Upper lobe of right lung (tissue), 1 donor: Measurements from ENCODE around the gene AHDC1. TPM values are rescaled to one million over a fixed set of nuclear protein-coding genes. Genes with fewer than 3 reads are reported as not detected.

Experiments
- ATAC-seq: fragments of 200-7000 bp; cut with Tn5 transposase; one replicate; pipeline ENCODE4 v1.9.1; 2020; ENCODE audit warnings: mild to moderate bottlenecking, moderate library complexity
- DNase-seq: peaks from one replicate; pipeline ENCODE4 v3.0.0-alpha.2; 2020
- H3K27ac ChIP-seq: fragments of 200-600 bp; one replicate; pipeline ENCODE4 v1.8.0; 2022
- H3K27me3 ChIP-seq: fragments of 200-600 bp; one replicate; pipeline ENCODE4 v1.8.0; 2022; ENCODE audit warnings: mild to moderate bottlenecking
- H3K36me3 ChIP-seq: fragments of 200-600 bp; one replicate; pipeline ENCODE4 v1.8.0; 2022
- H3K4me1 ChIP-seq: fragments of 200-600 bp; one replicate; pipeline ENCODE4 v1.8.0; 2022
- H3K4me3 ChIP-seq: fragments of 200-600 bp; one replicate; pipeline ENCODE4 v1.8.0; 2022; ENCODE audit warnings: mild to moderate bottlenecking
- H3K9me3 ChIP-seq: fragments of 200-600 bp; one replicate; pipeline ENCODE4 v1.8.0; 2022
- CTCF ChIP-seq: fragments of 200-600 bp; IDR thresholded peaks from one replicate; pipeline ENCODE4 v1.8.0; 2022; ENCODE audit warnings: antibody characterized with exemption
- intact Hi-C: fragments of 100-400 bp; cut with DNase I; formaldehyde crosslinking; loops from one replicate; pipeline ENCODE4 v1.11.0; 2022
- total RNA-seq: library from RNA; stranded (reverse); fragmentation: NEBNext Ultra II Directional; extraction: Animal tissue kit (Norgen Biotek cat#: 25700); gene quantifications from one replicate; pipeline ENCODE4 v1.2.1, GENCODE V29; 2021
- donor health status: DM: no; HTN: yes; CAD: no; lungs with severe emphysema.

AHDC1 gene
- total RNA-seq, 1 donor from 2014 or later = 34.2 TPM

- ATAC-seq = no peak
- intact Hi-C loops = no loop called here
Observed at GRCh38 chr1:27615346-27616192, 11.6 kb upstream of the AHDC1 start.

GRCh38 chr1:27614625-27615344, 10.8 kb upstream of the AHDC1 start:
- Histone ChIP-seq H3K27me3 (no peaks in the 10 kb centered on the region), H3K27ac (no peak overlapping the region), H3K36me3 (no peaks in the 10 kb centered on the region), H3K4me3 (no peak overlapping the region), H3K4me1 (peaks cover 12% of the 10 kb centered on the region), H3K9me3 (no peaks in the 10 kb centered on the region)
- intact Hi-C loops = no loop called here
- ATAC-seq (no peak), DNase-seq (no peak)
- TF ChIP-seq CTCF = no peak

More at GRCh38 chr1:27615346-27616192, 11.6 kb upstream of the AHDC1 start:
- Histone ChIP-seq H3K27ac (no peak overlapping the region), H3K4me3 (no peak overlapping the region), H3K36me3 (no peaks in the 10 kb centered on the region), H3K27me3 (no peaks in the 10 kb centered on the region), H3K9me3 (no peaks in the 10 kb centered on the region), H3K4me1 (peaks cover 12% of the 10 kb centered on the region)
- no peak for TF ChIP-seq CTCF
- DNase-seq = no peak

- DNase-seq = no peak
Observed at GRCh38 chr1:27614043-27614624, 10.2 kb upstream of the AHDC1 start.

GRCh38 chr1:27612718-27613117, 8.8 kb upstream of the AHDC1 start:
- Histone ChIP-seq H3K27me3 (no peaks in the 10 kb centered on the region), H3K36me3 (no peaks in the 10 kb centered on the region), H3K4me1 (peaks cover 13% of the 10 kb centered on the region), H3K9me3 (no peaks in the 10 kb centered on the region), H3K27ac (no peak overlapping the region), H3K4me3 (no peak overlapping the region)
- DNase-seq (no peak), ATAC-seq (no peak)
- TF ChIP-seq CTCF = no peak
- intact Hi-C loops = no loop called here

More at GRCh38 chr1:27614043-27614624, 10.2 kb upstream of the AHDC1 start:
- no peak for ATAC-seq
- peaks cover 13% of the 10 kb centered on the region for H3K4me1 ChIP-seq
- no peak overlapping the region for H3K4me3 ChIP-seq
- no peak overlapping the region for H3K27ac ChIP-seq
- no peaks in the 10 kb centered on the region for H3K36me3 ChIP-seq
- TF ChIP-seq CTCF = no peak
- no peaks in the 10 kb centered on the region for H3K9me3 ChIP-seq
- H3K27me3 ChIP-seq = no peaks in the 10 kb centered on the region
- intact Hi-C loops = no loop called here

DNA sequence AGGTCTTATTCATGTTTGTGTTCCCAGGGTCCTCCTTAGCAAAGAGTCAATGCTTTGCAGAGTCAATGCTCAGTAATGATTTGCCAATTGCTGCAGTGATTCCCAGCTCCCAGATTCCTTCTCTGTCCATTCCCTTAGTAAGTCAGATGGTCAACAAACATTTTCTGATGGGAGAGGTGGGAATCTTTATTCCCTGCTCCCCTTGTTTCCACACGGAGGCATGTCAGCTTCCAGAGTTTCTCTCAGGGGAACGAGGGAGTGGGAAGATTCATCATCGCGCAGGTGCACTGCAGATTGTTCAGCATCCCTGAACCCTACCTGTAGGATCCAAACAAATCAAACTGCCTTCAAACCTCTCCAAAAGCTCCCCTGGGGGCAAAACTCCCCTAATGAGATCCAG, 7.5 kb upstream of the AHDC1 start:
- Histone ChIP-seq H3K36me3 (no peaks in the 10 kb centered on the region), H3K27me3 (no peaks in the 10 kb centered on the region), H3K4me1 (peaks cover 7% of the 10 kb centered on the region), H3K4me3 (no peak overlapping the region), H3K9me3 (no peaks in the 10 kb centered on the region), H3K27ac (no peak overlapping the region)
- intact Hi-C loops = no loop called here
- DNase-seq = no peak
- no peak for TF ChIP-seq CTCF
- ATAC-seq = no peak
